ENCODE measurements around the gene CD52.

The CD52 gene

GRCh38 chr1:26360807-26361604 is 43.2 kb downstream of the CD52 start:
- no peak for FAIRE-seq
- no peak for DNase-seq (ENCODE audit: insufficient read length, low spot score)
- TF ChIP-seq TAF1 (IDR thresholded peaks at IDR 0.05; ENCODE audit: low read depth, low read length), result no peak
- no peak for TF ChIP-seq SPI1 (IDR thresholded peaks at IDR 0.05; ENCODE audit: low read depth, low read length)
- no peak for TF ChIP-seq POU2F2 (IDR thresholded peaks at IDR 0.05; ENCODE audit: low read depth, low read length)
- TF ChIP-seq POLR2A (IDR thresholded peaks at IDR 0.05; ENCODE audit: low read depth, low read length), result no peak
- TF ChIP-seq PAX5 (IDR thresholded peaks at IDR 0.05; ENCODE audit: insufficient read depth, low read length, severe bottlenecking), result no peak
- no peak for TF ChIP-seq POLR2AphosphoS5 (IDR thresholded peaks at IDR 0.05; ENCODE audit: low read depth, low read length)

GRCh38 chr1:26361605-26362122 is 43.9 kb downstream of the CD52 start:
- FAIRE-seq (no peak), DNase-seq (ENCODE audit: insufficient read length, low spot score) (no peak)
- no peak for TF ChIP-seq POLR2AphosphoS5 (IDR thresholded peaks at IDR 0.05; ENCODE audit: low read depth, low read length)

DNA sequence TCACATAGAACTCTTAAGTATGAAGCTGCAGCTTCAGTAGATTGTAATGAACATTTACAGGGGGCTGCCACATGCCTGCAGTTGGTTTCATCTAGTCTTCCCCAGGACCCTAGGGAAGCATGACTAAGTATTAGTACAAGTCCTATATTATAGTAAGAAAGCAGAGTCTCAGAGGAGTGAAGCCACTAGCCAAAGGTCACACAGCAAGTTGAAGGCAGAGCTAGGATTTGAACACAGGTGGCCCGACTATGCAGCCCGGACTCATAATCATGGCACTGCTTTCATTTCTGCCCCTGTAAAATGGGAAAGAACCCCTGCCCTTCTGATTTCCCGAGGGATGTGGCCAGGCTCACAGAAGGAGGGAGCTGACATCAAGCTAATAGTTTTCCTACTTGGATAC is 44.6 kb downstream of the CD52 start:
- DNase-seq (ENCODE audit: insufficient read length, low spot score) (no peak), FAIRE-seq (no peak)
- no peak for TF ChIP-seq POLR2AphosphoS5 (IDR thresholded peaks at IDR 0.05; ENCODE audit: low read depth, low read length)
- TF ChIP-seq POU2F2 (IDR thresholded peaks at IDR 0.05; ENCODE audit: low read depth, low read length), result no peak
- no peak for TF ChIP-seq PAX5 (IDR thresholded peaks at IDR 0.05; ENCODE audit: insufficient read depth, low read length, severe bottlenecking)
- TF ChIP-seq TAF1 (IDR thresholded peaks at IDR 0.05; ENCODE audit: low read depth, low read length), result no peak
- TF ChIP-seq SPI1 (IDR thresholded peaks at IDR 0.05; ENCODE audit: low read depth, low read length), result no peak
- TF ChIP-seq POLR2A (IDR thresholded peaks at IDR 0.05; ENCODE audit: low read depth, low read length), result no peak

- peak; percentile 82 for DNase-seq (ENCODE audit: insufficient read length, low spot score)
- FAIRE-seq, result peak; percentile 99
- no peak for TF ChIP-seq TAF1 (IDR thresholded peaks at IDR 0.05; ENCODE audit: low read depth, low read length)
- TF ChIP-seq POU2F2 (IDR thresholded peaks at IDR 0.05; ENCODE audit: low read depth, low read length), result no peak
- TF ChIP-seq PAX5 (IDR thresholded peaks at IDR 0.05; ENCODE audit: insufficient read depth, low read length, severe bottlenecking), result no peak
- no peak for TF ChIP-seq POLR2AphosphoS5 (IDR thresholded peaks at IDR 0.05; ENCODE audit: low read depth, low read length)
- TF ChIP-seq SPI1 (IDR thresholded peaks at IDR 0.05; ENCODE audit: low read depth, low read length), result no peak
- TF ChIP-seq POLR2A (IDR thresholded peaks at IDR 0.05; ENCODE audit: low read depth, low read length), result no peak
Observed at GRCh38 chr1:26363549-26364448, 46.0 kb downstream of the CD52 start.

DNA sequence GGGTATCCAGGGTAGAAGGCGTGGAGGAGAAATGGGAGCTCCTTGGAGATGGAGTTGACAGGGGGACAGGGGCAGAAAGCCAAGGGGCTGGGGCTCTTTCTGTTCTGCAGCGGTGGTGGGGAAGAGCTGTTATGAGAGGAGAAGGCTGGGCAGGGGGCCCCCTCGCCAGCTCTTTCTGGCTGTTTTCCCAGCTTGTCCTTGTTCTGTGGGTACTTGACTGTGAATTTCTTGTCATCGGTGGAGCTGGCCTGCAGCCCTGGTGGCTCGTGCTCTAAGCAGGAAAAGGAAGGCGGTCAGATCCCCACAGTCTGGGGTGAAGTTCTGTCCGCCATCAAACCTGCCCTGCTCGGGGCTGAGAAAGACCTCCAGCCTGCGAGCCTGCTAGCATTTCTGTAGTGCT is 47.2 kb downstream of the CD52 start:
- DNase-seq (ENCODE audit: insufficient read length, low spot score) (no peak), FAIRE-seq (no peak)
- TF ChIP-seq POLR2AphosphoS5 (IDR thresholded peaks at IDR 0.05; ENCODE audit: low read depth, low read length) (no peak), POLR2A (IDR thresholded peaks at IDR 0.05; ENCODE audit: low read depth, low read length) (no peak), PAX5 (IDR thresholded peaks at IDR 0.05; ENCODE audit: insufficient read depth, low read length, severe bottlenecking) (no peak), TAF1 (IDR thresholded peaks at IDR 0.05; ENCODE audit: low read depth, low read length) (no peak), SPI1 (IDR thresholded peaks at IDR 0.05; ENCODE audit: low read depth, low read length) (no peak), POU2F2 (IDR thresholded peaks at IDR 0.05; ENCODE audit: low read depth, low read length) (no peak)

DNA sequence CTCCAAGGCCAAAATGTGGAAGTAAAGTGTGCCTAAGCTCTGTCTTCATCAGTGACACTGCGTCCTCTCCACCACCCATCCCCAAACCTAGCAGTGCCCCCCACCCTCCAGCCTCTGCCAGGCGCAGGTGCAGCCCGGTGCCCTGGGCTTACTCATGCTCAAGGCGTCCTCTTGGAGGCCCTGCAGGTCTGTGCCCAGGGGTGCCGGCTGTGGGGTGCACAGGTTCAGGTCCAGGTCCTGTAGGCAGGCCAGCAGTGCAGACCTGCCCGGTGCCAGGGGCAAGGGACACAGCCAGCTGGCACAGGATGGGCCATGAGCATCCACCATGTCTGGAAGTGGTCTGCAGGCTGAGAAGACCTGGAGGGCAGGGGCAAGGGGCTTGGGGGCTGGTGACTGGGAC is 49.7 kb downstream of the CD52 start:
- TF ChIP-seq POLR2AphosphoS5 (IDR thresholded peaks at IDR 0.05; ENCODE audit: low read depth, low read length) (no peak), POU2F2 (IDR thresholded peaks at IDR 0.05; ENCODE audit: low read depth, low read length) (no peak), TAF1 (IDR thresholded peaks at IDR 0.05; ENCODE audit: low read depth, low read length) (no peak), POLR2A (IDR thresholded peaks at IDR 0.05; ENCODE audit: low read depth, low read length) (no peak), SPI1 (IDR thresholded peaks at IDR 0.05; ENCODE audit: low read depth, low read length) (no peak), PAX5 (IDR thresholded peaks at IDR 0.05; ENCODE audit: insufficient read depth, low read length, severe bottlenecking) (no peak)
- FAIRE-seq, result no peak
- DNase-seq (ENCODE audit: insufficient read length, low spot score), result no peak

GRCh38 chr1:26368006-26368405 is 50.2 kb downstream of the CD52 start:
- TF ChIP-seq POU2F2 (IDR thresholded peaks at IDR 0.05; ENCODE audit: low read depth, low read length) (no peak), SPI1 (IDR thresholded peaks at IDR 0.05; ENCODE audit: low read depth, low read length) (no peak), TAF1 (IDR thresholded peaks at IDR 0.05; ENCODE audit: low read depth, low read length) (no peak), POLR2A (IDR thresholded peaks at IDR 0.05; ENCODE audit: low read depth, low read length) (no peak), PAX5 (IDR thresholded peaks at IDR 0.05; ENCODE audit: insufficient read depth, low read length, severe bottlenecking) (no peak)
- FAIRE-seq (no peak), DNase-seq (ENCODE audit: insufficient read length, low spot score) (no peak)

DNA sequence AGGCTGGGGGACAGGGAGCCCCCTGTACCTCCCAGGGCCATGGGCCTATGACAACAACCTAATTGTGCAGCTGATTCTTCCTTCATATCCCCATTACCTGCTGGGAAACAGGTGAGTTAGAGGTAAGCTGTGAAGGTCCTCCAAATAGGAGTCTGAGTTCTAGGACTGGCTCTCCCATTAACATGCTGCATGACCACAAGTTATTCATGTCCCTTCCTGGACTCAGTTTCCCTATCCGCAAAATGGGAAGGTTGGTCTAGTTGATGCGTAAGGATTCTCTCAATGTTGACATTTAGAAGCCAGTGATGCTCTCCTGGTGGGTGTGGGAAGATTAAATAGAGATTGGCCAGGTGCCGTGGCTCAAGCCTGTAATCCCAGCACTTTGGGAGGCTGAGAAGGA is 50.7 kb downstream of the CD52 start:
- no peak for TF ChIP-seq POU2F2 (IDR thresholded peaks at IDR 0.05; ENCODE audit: low read depth, low read length)
- TF ChIP-seq TAF1 (IDR thresholded peaks at IDR 0.05; ENCODE audit: low read depth, low read length), result no peak
- no peak for TF ChIP-seq PAX5 (IDR thresholded peaks at IDR 0.05; ENCODE audit: insufficient read depth, low read length, severe bottlenecking)
- TF ChIP-seq POLR2AphosphoS5 (IDR thresholded peaks at IDR 0.05; ENCODE audit: low read depth, low read length), result no peak
- no peak for TF ChIP-seq SPI1 (IDR thresholded peaks at IDR 0.05; ENCODE audit: low read depth, low read length)
- no peak for TF ChIP-seq POLR2A (IDR thresholded peaks at IDR 0.05; ENCODE audit: low read depth, low read length)
- DNase-seq (ENCODE audit: insufficient read length, low spot score) (no peak), FAIRE-seq (no peak)
